Brain microvascular endothelial cell (primary cell): Measurements from ENCODE around the gene TSPAN12.

Source experiments
- DNase-seq: peaks from one replicate; pipeline ENCODE4 v3.0.0-alpha.2; 2020
- H3K27ac ChIP-seq: fragments of 250-450 bp; sonication (Bioruptor Pico); 2 replicates; pipeline ENCODE4 v1.5.1; 2020; ENCODE audit warnings: mild to moderate bottlenecking, moderate library complexity
- H3K27me3 ChIP-seq: fragments of 250-450 bp; sonication (Bioruptor Pico); replicated peaks from 2 replicates; pipeline ENCODE4 v1.5.1; 2020; ENCODE audit warnings: mild to moderate bottlenecking
- H3K36me3 ChIP-seq: fragments of 250-450 bp; sonication (Bioruptor Pico); replicated peaks from 2 replicates; pipeline ENCODE4 v1.5.1; 2020; ENCODE audit warnings: mild to moderate bottlenecking
- H3K4me3 ChIP-seq: 2 replicates; pipeline ENCODE4 v1.5.1; 2011; ENCODE audit warnings: low read depth, mild to moderate bottlenecking, control low read depth, low read length, moderate library complexity
- CTCF ChIP-seq: IDR thresholded peaks from 2 replicates; pipeline ENCODE4 v1.5.1; 2011; ENCODE audit warnings: low read depth, mild to moderate bottlenecking, moderate library complexity, low read length, control low read depth, inconsistent platforms; ENCODE audit errors: missing control alignments
- in situ Hi-C: cut with HindIII; loops from 2 replicates; pipeline ENCODE4 v1.10.0; 2017; ENCODE audit warnings: low sequenced_read_pairs, low pct_ligation_motif_present

The TSPAN12 gene

GRCh38 chr7:120807390-120807789 lies 50.6 kb downstream of the TSPAN12 start:
- Histone ChIP-seq H3K27ac (no peak overlapping the region), H3K4me3 (no peak overlapping the region), H3K36me3 (no peaks in the 10 kb centered on the region), H3K27me3 (no peaks in the 10 kb centered on the region)
- no peak for TF ChIP-seq CTCF
- in situ Hi-C loops, result no loop called here
- DNase-seq, result no peak

GRCh38 chr7:120806669-120807068 lies 51.3 kb downstream of the TSPAN12 start:
- Histone ChIP-seq H3K27me3 (no peaks in the 10 kb centered on the region), H3K36me3 (no peaks in the 10 kb centered on the region), H3K27ac (no peak overlapping the region), H3K4me3 (no peak overlapping the region)
- in situ Hi-C loops, result no loop called here
- TF ChIP-seq CTCF, result no peak
- no peak for DNase-seq

GRCh38 chr7:120805636-120806388 lies 52.1 kb downstream of the TSPAN12 start:
- H3K27me3 ChIP-seq, result no peaks in the 10 kb centered on the region
- peak; percentile 52 for DNase-seq
- no peaks in the 10 kb centered on the region for H3K36me3 ChIP-seq
- H3K27ac ChIP-seq, result no peak overlapping the region
- in situ Hi-C loops, result no loop called here
- TF ChIP-seq CTCF, result peak; percentile 84
- no peak overlapping the region for H3K4me3 ChIP-seq

GRCh38 chr7:120802751-120803150 lies 55.2 kb downstream of the TSPAN12 start:
- DNase-seq, result no peak
- Histone ChIP-seq H3K27ac (no peak overlapping the region), H3K4me3 (no peak overlapping the region), H3K36me3 (no peaks in the 10 kb centered on the region), H3K27me3 (no peaks in the 10 kb centered on the region)
- TF ChIP-seq CTCF, result no peak
- in situ Hi-C loops, result no loop called here

GRCh38 chr7:120799813-120800475 lies 58.0 kb downstream of the TSPAN12 start:
- Histone ChIP-seq H3K4me3 (no peak overlapping the region), H3K36me3 (no peaks in the 10 kb centered on the region), H3K27me3 (no peaks in the 10 kb centered on the region), H3K27ac (no peak overlapping the region)
- no peak for DNase-seq
- no peak for TF ChIP-seq CTCF
- in situ Hi-C loops, result no loop called here

- Histone ChIP-seq H3K27ac (no peak overlapping the region), H3K27me3 (no peaks in the 10 kb centered on the region), H3K36me3 (no peaks in the 10 kb centered on the region), H3K4me3 (no peak overlapping the region)
- no peak for TF ChIP-seq CTCF
- no peak for DNase-seq
- in situ Hi-C loops, result no loop called here
Observed at GRCh38 chr7:120799147-120799546, 58.8 kb downstream of the TSPAN12 start.
